ENCODE measurements around the gene MAPKAP1.

- TF ChIP-seq CREB1 (IDR thresholded peaks at IDR 0.05; ENCODE audit: low read depth) = no peak
- no peak for TF ChIP-seq CEBPB (IDR thresholded peaks at IDR 0.05)
- no peak for TF ChIP-seq REST (IDR thresholded peaks at IDR 0.05; ENCODE audit: low read depth)
- TF ChIP-seq TAF1 (IDR thresholded peaks at IDR 0.05; ENCODE audit: low read depth) = no peak
- TF ChIP-seq RAD21 (IDR thresholded peaks at IDR 0.05; ENCODE audit: low read depth) = no peak
- no peak for TF ChIP-seq YY1 (IDR thresholded peaks at IDR 0.05; ENCODE audit: low read depth)
- TF ChIP-seq EP300 (IDR thresholded peaks at IDR 0.05; ENCODE audit: borderline replicate concordance) = no peak
- no peak for TF ChIP-seq MAX (IDR thresholded peaks at IDR 0.05)
- no peak for TF ChIP-seq TCF12 (IDR thresholded peaks at IDR 0.05; ENCODE audit: low read depth)
- TF ChIP-seq NFIC (IDR thresholded peaks at IDR 0.05) = no peak
Measured at GRCh38 chr9:125685167-125685566, 21.8 kb downstream of the MAPKAP1 start.
